Measurements from ENCODE around the gene ANKS1B.

Gene ANKS1B

GRCh38 chr12:99529966-99530365, 454.8 kb downstream of the ANKS1B start:
- no peak for TF ChIP-seq NFIC (IDR thresholded peaks at IDR 0.05)

DNA sequence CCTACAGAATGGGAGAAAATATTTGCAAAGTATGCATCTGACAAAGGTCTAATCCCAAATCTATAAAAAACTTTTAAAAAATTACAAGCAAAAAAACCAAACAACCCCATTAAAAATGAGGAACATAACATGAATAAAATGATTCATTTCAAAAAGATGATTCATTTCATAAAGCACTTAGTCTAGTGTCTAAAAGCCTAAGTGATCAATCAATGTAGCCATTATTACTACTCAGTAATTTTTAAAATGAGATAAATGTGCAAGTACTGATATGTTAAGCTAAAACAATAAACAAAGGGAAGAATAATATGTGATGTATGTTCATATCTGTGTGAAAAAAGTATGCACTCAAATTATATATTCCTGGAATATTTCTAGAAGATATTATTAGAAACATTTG, 456.3 kb downstream of the ANKS1B start:
- TF ChIP-seq TEAD4 (IDR thresholded peaks at IDR 0.05): no peak
- TF ChIP-seq FOXM1 (IDR thresholded peaks at IDR 0.05; ENCODE audit: borderline replicate concordance, low read depth): no peak
- TF ChIP-seq NFIC (IDR thresholded peaks at IDR 0.05): no peak
- TF ChIP-seq, protein P1, sequence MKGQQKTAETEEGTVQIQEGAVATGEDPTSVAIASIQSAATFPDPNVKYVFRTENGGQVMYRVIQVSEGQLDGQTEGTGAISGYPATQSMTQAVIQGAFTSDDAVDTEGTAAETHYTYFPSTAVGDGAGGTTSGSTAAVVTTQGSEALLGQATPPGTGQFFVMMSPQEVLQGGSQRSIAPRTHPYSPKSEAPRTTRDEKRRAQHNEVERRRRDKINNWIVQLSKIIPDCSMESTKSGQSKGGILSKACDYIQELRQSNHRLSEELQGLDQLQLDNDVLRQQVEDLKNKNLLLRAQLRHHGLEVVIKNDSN (IDR thresholded peaks at IDR 0.05): no peak
- TF ChIP-seq ZBTB7A (IDR thresholded peaks at IDR 0.05; ENCODE audit: low read depth): no peak
- TF ChIP-seq TCF12 (IDR thresholded peaks at IDR 0.05; ENCODE audit: low read depth): no peak
- TF ChIP-seq RAD21 (IDR thresholded peaks at IDR 0.05; ENCODE audit: low read depth): no peak

- TF ChIP-seq REST (IDR thresholded peaks at IDR 0.05; ENCODE audit: low read depth): no peak
- no peak for TF ChIP-seq TAF1 (IDR thresholded peaks at IDR 0.05; ENCODE audit: low read depth)
- TF ChIP-seq, protein P2, sequence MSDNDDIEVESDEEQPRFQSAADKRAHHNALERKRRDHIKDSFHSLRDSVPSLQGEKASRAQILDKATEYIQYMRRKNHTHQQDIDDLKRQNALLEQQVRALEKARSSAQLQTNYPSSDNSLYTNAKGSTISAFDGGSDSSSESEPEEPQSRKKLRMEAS (IDR thresholded peaks at IDR 0.05): no peak
- TF ChIP-seq FOXM1 (IDR thresholded peaks at IDR 0.05; ENCODE audit: borderline replicate concordance, low read depth): no peak
- TF ChIP-seq, protein P1 (IDR thresholded peaks at IDR 0.05): no peak
- no peak for TF ChIP-seq RAD21 (IDR thresholded peaks at IDR 0.05; ENCODE audit: low read depth)
- no peak for TF ChIP-seq EGR1 (IDR thresholded peaks at IDR 0.05)
- no peak for TF ChIP-seq TCF12 (IDR thresholded peaks at IDR 0.05; ENCODE audit: low read depth)
- no peak for TF ChIP-seq TEAD4 (IDR thresholded peaks at IDR 0.05)
- no peak for TF ChIP-seq CREB1 (IDR thresholded peaks at IDR 0.05; ENCODE audit: low read depth)
- no peak for TF ChIP-seq ZBTB7A (IDR thresholded peaks at IDR 0.05; ENCODE audit: low read depth)
- no peak for TF ChIP-seq CEBPB (IDR thresholded peaks at IDR 0.05)
- no peak for TF ChIP-seq EP300 (IDR thresholded peaks at IDR 0.05; ENCODE audit: borderline replicate concordance)
- TF ChIP-seq NFIC (IDR thresholded peaks at IDR 0.05): no peak
- no peak for TF ChIP-seq YY1 (IDR thresholded peaks at IDR 0.05; ENCODE audit: low read depth)
These were observed 460.9 kb downstream of the ANKS1B start for GRCh38 chr12:99523853-99524252.

- TF ChIP-seq CREB1 (IDR thresholded peaks at IDR 0.05; ENCODE audit: low read depth) (no peak), EP300 (IDR thresholded peaks at IDR 0.05; ENCODE audit: borderline replicate concordance) (no peak), TCF12 (IDR thresholded peaks at IDR 0.05; ENCODE audit: low read depth) (no peak), YY1 (IDR thresholded peaks at IDR 0.05; ENCODE audit: low read depth) (no peak), ZBTB7A (IDR thresholded peaks at IDR 0.05; ENCODE audit: low read depth) (no peak), TAF1 (IDR thresholded peaks at IDR 0.05; ENCODE audit: low read depth) (no peak), REST (IDR thresholded peaks at IDR 0.05; ENCODE audit: low read depth) (no peak), RAD21 (IDR thresholded peaks at IDR 0.05; ENCODE audit: low read depth) (no peak), FOXM1 (IDR thresholded peaks at IDR 0.05; ENCODE audit: borderline replicate concordance, low read depth) (no peak), TEAD4 (IDR thresholded peaks at IDR 0.05) (no peak), EGR1 (IDR thresholded peaks at IDR 0.05) (no peak), CEBPB (IDR thresholded peaks at IDR 0.05) (no peak), NFIC (IDR thresholded peaks at IDR 0.05) (no peak)
- TF ChIP-seq, protein P2 (IDR thresholded peaks at IDR 0.05): no peak
- TF ChIP-seq, protein P1 (IDR thresholded peaks at IDR 0.05): no peak
These were observed 462.3 kb downstream of the ANKS1B start for GRCh38 chr12:99522456-99522855.

GRCh38 chr12:99521664-99522063, 463.1 kb downstream of the ANKS1B start:
- TF ChIP-seq EP300 (IDR thresholded peaks at IDR 0.05; ENCODE audit: borderline replicate concordance): no peak
- no peak for TF ChIP-seq EGR1 (IDR thresholded peaks at IDR 0.05)
- no peak for TF ChIP-seq YY1 (IDR thresholded peaks at IDR 0.05; ENCODE audit: low read depth)
- TF ChIP-seq FOXM1 (IDR thresholded peaks at IDR 0.05; ENCODE audit: borderline replicate concordance, low read depth): no peak
- no peak for TF ChIP-seq CEBPB (IDR thresholded peaks at IDR 0.05)
- no peak for TF ChIP-seq NFIC (IDR thresholded peaks at IDR 0.05)
- TF ChIP-seq, protein P2 (IDR thresholded peaks at IDR 0.05): no peak
- TF ChIP-seq, protein P1 (IDR thresholded peaks at IDR 0.05): no peak
- TF ChIP-seq REST (IDR thresholded peaks at IDR 0.05; ENCODE audit: low read depth): no peak
- no peak for TF ChIP-seq CREB1 (IDR thresholded peaks at IDR 0.05; ENCODE audit: low read depth)
- TF ChIP-seq RAD21 (IDR thresholded peaks at IDR 0.05; ENCODE audit: low read depth): no peak
- TF ChIP-seq ZBTB7A (IDR thresholded peaks at IDR 0.05; ENCODE audit: low read depth): no peak
- no peak for TF ChIP-seq TEAD4 (IDR thresholded peaks at IDR 0.05)
